ENCODE measurements around the gene HAUS1.

GRCh38 chr18:46067438-46068007 is 36.7 kb upstream of the HAUS1 start:
- TF ChIP-seq, protein P1, sequence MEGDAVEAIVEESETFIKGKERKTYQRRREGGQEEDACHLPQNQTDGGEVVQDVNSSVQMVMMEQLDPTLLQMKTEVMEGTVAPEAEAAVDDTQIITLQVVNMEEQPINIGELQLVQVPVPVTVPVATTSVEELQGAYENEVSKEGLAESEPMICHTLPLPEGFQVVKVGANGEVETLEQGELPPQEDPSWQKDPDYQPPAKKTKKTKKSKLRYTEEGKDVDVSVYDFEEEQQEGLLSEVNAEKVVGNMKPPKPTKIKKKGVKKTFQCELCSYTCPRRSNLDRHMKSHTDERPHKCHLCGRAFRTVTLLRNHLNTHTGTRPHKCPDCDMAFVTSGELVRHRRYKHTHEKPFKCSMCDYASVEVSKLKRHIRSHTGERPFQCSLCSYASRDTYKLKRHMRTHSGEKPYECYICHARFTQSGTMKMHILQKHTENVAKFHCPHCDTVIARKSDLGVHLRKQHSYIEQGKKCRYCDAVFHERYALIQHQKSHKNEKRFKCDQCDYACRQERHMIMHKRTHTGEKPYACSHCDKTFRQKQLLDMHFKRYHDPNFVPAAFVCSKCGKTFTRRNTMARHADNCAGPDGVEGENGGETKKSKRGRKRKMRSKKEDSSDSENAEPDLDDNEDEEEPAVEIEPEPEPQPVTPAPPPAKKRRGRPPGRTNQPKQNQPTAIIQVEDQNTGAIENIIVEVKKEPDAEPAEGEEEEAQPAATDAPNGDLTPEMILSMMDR (IDR thresholded peaks at IDR 0.05) = no peak
- no peak for TF ChIP-seq ZFX (IDR thresholded peaks at IDR 0.05; ENCODE audit: borderline replicate concordance)
